ENCODE results near the gene SLC46A1.
A peak's percentile ranks its signal among the peaks of the same experiment; 100 is the strongest.

Gene SLC46A1

DNA sequence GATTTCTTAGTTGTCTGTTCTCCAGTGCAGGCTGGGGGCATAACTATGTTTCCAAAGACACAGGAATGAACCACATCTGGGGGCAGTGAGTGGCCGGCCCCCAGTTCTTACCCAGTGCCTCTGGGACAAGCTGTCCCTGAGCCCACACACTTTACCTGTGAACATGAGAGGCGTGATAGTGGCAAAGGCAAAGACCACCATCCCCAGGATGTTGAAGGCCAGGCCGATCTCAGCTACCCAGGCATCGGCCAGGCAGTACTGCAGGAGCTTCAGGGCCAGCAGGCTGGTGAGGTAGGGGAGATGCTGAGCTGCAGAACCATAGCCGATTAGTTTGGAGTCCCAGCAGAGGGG, 1.6 kb downstream of the SLC46A1 start:
- no peak for DNase-seq (ENCODE audit: low read depth in 1 of 2, low spot score in 1 of 2)

DNA sequence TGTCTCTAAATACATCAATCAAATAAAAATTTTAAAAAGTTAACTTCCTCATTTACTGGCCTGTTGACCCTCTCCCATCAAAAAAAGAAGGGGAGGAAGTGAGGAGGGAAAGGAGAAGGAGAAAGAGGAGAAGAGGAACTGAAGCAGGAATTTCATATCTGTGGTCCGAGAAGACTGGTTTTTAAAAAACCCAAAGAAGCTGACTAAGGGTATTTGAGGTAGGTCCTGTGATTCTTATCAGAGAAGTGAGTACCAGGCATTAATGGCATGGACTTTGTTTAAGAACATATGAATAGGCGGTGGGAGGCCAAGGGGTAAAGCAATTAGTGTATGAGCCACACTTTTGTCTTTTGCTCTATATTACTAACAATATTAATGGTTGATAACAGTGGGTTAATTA, 2.0 kb downstream of the SLC46A1 start:
- DNase-seq (ENCODE audit: low read depth in 1 of 2, low spot score in 1 of 2), result no peak

DNA sequence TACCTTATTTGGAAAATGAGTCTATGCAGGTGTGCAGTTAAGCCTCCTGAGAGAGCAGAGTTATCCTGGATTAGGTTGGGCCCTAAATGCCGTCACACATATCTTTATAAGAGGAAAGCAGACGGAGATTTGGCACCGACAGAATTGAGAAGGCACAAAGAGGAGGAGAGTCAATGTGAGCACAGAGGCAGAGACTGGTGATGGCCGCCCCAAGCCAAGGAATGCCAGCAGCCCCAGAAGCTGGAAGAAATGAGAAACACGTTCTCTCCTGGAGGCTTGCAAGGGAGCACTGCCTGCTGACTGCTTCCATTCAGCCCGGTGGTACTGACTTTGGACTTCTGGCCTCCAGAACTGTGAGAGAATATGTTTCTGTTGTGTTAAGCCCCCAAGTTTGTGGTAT, 3.2 kb downstream of the SLC46A1 start:
- no peak for DNase-seq (ENCODE audit: low read depth in 1 of 2, low spot score in 1 of 2)

DNA sequence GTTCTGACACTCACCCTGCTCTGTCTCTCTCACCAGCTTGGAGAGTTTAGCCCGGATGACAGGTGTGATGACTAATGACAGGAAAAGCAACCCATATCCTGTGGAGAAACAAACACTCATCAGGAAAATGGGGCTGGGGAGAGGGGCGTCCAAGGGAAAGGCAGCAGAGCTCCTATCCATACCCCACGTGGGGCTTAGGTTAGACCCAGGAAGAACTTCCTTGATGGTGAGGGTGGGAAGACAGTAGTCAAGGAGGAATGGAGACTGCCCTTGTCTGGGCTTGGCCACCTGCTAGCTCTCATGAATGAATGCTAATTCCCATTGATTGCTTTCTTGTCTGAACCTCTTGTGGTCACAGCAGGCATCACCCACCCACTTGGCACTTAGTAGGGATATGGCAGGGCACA, 3.8 kb downstream of the SLC46A1 start:
- no peak for DNase-seq (ENCODE audit: low read depth in 1 of 2, low spot score in 1 of 2)

DNA sequence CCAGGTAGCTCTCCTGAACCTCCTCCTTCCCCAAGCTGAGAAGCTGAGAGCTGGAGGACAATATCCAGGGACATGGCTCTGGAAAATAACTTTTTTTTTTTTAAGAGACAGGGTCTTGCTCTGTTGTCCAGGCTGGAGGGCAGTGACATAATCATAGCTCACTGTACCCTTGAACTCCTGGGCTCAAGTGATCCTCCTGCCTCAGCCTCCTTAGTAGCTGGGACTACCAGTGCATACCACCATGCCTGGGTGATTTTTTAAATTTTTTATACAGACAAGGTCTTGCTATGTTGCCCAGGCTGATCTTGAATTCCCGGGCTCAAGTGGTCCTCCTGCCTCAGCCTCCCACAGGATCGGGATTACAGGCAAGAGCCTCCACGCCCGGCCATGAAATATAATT, 6.2 kb downstream of the SLC46A1 start:
- no peak for DNase-seq (ENCODE audit: low read depth in 1 of 2, low spot score in 1 of 2)

DNA sequence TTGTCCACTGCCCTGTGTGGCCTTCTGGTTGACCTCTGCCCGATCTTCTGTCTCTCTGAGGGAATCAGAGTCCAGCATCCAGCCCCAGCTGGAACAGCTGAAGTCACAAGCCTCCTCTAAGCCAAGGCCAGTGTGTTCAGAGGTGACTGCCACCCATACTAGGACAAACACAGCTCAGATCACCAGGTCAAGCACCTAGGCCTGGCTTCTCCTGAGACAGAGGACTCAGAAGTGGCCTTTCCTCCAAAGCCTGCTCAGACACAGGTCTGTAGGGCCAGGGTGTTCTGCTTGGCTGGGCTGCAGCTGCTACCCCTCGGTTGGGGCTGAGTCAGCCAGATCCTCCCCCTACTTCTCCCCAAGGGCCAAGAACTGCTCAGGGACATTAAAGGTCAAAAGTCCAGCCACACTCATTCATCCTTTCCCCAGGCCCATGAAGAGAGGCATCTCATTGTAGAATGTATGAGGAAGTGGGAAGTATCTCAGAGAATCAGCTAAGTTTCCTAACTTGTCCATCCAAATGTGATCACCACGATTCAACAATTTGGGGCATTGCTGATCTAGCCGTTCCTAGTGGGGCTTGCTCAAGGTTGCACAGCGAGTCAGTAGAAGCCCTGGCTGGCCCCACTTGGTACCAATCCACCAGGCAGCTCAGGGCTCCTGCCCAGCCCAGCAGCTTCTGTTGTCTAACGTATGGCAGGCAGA, 7.6 kb downstream of the SLC46A1 start:
- DNase-seq (ENCODE audit: low read depth in 1 of 2, low spot score in 1 of 2), result no peak

DNA sequence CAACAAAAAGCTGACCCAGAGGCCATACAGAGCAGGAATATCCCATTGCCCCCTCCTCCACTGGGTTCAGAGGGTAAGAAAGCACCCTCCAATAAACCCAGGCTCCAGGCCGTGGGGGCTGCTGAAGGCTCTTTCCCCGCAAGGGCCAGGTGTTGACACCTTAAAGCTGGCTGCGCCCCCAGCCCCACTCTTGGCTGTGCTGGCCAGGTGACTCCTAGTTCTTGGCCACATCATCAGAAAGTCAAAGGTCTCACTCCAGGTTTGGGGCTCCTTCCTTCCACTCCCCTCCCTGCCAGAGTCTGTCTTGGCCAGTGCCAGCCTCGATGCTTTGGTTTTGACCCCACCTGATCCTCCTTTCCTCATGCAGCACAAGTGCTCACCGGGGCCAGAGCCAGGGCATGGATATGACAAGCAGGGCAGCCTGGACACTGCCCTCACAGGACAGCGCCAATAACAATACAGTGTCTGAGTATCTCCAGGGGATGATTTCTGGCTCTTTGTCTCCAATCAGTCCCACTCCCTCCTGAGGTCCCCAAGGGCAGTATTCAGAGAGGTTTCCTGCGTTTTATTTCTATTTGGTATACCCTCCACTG, 8.2 kb downstream of the SLC46A1 start:
- no peak for DNase-seq (ENCODE audit: low read depth in 1 of 2, low spot score in 1 of 2)

DNA sequence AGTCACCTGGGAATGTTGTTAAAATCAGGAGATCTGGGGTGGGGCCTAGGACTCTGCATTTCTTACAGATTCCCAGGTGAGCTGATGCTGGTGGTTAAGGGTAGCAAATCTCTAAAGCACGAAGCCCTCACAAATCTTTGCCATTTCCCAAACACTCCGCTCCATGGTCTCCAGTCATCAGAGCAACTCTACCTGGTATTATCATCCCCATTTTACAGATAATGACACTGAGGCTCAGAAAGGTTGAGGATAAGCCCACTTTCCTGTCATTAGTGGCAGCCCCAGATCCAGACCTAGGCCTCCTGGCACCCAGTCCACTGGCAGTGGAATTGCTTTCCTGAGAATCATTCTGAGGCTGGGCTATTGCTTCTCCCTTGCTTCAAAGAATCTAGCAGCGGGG, 8.7 kb downstream of the SLC46A1 start:
- no peak for DNase-seq (ENCODE audit: low read depth in 1 of 2, low spot score in 1 of 2)

DNA sequence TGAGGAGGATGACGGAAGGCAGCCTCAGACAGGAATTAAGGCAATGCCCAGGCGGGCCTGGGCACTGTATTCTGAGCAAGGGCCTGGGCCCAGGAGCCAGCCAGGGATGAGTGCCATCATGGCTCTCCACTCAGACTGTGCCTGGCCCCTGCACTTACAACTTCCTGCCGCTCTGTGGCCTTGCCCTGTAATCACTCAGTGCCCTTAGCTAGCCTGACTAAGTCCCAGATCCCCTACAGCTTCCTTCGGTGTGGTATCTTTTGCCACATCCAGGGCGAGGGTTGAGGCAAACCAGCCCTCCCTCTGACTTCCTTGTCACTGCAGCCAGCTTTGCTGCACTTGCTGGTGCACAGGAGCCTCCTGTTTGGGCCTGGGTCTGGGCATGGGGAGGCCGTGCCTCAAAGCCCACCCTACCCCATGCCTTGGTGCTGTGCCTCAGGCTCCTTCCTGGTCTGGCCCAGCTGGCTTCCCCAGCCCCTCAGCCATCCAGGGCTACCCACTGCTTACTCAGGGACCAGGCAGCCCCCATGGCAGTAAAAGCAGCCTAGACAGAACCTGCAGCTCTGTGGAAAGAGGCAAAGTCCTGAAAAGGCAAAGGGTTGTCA, 9.3 kb downstream of the SLC46A1 start:
- no peak for DNase-seq (ENCODE audit: low read depth in 1 of 2, low spot score in 1 of 2)

DNA sequence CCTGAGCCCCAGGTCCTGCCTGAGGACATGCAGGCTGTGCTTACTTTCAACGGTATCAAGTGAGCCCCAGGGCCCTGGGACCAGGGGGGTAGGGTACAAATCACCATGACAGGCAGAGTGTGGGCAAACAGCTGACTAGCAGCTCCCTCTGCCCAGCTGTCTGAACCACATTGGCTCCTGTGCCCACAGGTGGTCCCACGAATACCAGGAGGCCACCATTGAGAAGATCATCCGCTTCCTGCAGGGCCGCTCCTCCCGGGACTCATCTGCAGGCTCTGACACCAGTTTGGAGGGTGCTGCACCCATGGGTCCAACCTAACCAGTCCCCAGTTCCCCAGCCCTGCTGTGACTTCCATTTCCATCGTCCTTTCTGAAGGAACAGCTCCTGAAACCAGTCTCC, 10.0 kb downstream of the SLC46A1 start:
- no peak for DNase-seq (ENCODE audit: low read depth in 1 of 2, low spot score in 1 of 2)

DNA sequence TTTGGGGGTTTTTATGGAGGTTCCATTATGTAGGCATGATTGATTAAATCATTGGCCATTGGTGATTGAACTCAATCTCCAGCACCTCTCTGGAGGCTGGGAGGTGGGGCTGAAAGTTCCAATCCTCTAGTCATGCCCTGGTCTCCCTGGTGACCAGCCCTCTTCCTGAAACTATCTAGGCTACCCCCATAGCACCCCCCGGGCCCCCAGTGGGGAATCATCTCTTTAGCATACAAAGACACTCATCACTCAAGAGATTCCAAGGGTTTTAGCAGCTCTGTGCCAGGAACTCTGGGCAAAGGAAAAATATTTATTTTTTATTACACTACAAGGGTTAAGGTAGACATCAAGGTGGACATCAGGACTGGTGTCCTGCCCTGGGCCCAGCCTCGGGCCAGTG, 10.6 kb downstream of the SLC46A1 start:
- DNase-seq (ENCODE audit: low read depth in 1 of 2, low spot score in 1 of 2), result no peak

DNA sequence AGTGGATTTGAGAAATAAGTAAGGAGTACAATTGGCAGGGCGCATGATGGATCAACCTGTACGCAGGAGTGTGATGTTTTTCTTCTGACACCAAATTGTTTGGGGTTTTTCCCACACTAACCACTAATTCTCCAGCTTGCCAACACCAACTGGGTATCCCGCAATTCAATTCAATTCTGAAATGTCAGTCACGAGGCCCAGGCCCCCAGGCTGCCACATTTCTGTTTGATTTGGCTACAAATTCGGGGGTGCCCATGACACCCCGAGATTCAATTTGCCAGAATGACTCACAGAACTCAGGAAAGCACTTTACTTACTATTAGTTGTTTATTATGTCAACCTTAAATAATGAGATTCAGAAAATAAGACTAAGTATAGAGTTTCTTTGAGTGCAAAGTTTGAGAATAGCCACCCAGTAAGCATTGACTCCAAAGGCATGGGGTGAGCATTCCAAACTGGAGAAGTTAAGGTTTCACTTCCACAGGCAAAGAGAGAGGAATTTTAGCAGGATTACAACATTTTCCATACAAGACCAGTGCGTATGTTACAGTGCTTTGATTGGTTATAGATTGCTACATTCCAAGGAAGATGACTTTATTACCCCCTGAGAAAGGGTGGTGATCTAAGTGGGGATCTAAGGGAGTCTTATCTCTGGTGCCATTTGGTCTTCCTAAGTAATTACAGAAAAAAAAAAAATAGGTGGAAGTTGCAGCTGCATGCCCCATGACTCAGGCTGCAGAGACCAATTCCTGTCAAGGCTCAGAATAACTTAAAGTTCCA, 11.5 kb downstream of the SLC46A1 start:
- DNase-seq (ENCODE audit: low read depth in 1 of 2, low spot score in 1 of 2), result no peak

DNA sequence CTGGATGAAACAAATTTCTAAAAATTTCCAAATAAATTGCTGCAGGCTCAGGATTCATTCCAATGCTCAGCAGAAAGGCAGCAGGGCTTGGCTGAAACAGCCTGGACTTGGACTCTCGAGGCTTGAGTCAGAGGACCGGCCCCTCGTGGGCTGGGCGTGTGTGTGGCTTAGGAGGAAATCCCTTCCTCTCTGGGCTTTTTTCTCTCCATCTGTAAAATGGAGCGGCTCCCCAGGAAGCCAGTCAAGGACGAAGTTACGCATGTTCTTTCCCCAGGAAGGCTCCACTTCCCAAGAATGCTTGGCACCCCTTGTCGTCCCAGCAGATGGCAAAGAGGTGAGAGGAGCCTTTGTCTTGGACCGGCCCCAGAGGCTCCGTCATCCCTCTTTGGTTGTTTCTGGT, 13.5 kb downstream of the SLC46A1 start:
- DNase-seq (ENCODE audit: low read depth in 1 of 2, low spot score in 1 of 2), result no peak

DNA sequence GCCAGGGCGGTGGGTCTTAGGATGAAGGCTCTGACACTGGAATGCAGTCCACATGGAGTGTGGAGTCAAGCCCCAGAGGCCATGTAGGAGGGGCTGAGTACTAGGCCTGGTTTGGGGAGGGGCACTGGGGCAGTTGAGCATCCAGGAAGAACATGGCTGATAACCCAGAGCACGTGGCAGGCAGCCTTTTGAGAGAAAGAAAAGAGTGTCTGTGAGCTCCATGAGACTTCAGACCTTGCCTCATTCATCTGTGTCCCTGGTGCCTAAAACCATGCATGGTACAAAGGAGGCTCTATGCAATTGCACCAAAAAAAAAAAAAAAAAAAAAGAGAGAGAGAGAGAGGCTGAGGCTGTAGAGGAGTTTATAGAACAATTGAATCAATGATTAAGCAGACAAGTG, 14.6 kb downstream of the SLC46A1 start:
- DNase-seq (ENCODE audit: low read depth in 1 of 2, low spot score in 1 of 2), result no peak

DNA sequence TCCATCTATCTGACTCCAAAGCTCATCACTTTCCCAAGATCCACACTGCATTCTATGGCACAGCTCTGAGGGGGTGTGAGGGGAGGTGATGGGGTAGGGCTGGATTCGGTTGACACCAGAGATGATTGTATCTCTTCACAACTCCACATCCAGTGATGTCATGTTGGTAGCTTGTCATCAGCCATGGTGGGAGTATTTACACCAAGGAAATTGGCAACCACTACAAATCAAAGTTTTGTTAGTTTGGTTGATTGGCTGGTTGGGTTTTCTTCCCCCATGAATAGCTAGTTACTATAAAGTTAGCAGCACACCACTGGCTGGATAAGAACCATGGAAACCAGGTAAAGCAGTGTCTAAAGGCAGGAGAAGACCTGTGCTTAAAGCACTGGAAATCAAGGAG, 15.0 kb downstream of the SLC46A1 start:
- no peak for DNase-seq (ENCODE audit: low read depth in 1 of 2, low spot score in 1 of 2)

DNA sequence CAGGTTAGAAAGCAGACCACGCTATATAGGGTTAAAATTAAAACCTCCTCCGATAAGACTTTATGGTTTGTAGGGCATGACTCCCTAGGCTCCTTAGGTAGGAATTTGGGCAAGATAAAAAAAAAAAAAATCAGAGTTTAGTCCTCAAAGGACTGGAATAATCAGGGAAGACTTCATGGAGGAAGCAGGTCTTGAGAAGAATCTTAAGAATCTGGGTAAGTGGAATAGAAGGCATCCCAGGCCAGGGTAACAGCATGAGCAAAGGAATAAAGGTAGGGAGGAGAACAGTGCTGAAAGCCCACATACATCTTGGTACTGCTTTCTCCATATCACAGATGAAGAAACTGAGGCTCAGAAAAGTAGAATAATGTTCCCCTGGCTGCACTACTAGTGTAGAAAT, 15.4 kb downstream of the SLC46A1 start:
- DNase-seq (ENCODE audit: low read depth in 1 of 2, low spot score in 1 of 2), result no peak

DNA sequence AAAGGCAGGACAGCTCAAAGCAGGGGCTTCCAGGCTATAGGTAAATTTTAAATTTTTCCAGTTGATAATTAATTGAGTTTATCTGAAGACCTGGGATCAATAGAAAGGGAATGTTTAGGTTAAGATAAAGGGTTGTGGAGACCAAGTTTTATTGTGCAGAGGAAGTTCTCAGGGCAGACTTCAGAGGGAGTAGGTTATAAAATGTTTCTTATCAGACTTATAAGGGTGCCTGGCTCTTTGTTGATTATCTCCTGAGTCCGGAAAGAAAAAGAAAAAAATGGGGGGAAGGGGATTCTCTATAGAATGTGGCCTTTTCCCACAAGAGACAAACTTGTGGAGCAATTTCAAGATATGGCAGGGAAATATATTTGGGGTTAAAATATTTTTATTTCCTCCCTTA, 15.9 kb downstream of the SLC46A1 start:
- DNase-seq (ENCODE audit: low read depth in 1 of 2, low spot score in 1 of 2), result no peak

DNA sequence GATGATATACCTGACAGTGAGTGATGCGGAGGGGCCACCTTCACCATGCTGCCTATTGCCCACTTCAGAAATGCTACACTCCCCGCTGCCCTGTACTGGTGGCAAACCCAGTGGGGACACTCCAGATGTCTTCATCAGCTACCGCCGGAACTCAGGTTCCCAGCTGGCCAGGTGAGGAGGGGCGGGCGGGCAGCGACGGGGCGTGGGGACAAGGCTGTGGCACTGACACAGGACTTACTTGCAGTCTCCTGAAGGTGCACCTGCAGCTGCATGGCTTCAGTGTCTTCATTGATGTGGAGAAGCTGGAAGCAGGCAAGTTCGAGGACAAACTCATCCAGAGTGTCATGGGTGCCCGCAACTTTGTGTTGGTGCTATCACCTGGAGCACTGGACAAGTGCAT, 17.9 kb downstream of the SLC46A1 start:
- no peak for DNase-seq (ENCODE audit: low read depth in 1 of 2, low spot score in 1 of 2)

DNA sequence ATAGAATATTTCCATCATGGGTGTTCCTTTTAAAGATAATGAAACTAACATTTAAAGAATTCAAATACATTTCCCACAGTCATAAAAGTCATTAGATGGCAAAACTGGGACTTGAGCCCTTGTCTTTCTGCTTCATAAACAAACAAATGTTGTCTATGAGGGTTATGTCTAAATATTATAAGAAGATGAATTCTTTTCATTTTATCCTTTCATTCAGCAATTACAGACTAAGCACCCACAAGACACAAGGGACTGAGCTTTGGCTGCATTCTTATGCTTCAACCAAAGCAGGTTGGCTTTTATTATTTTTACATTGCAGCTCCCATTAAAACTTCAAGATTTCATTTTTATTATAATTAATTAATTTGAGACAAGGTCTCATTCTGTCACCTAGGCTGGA, 19.6 kb downstream of the SLC46A1 start:
- DNase-seq (ENCODE audit: low read depth in 1 of 2, low spot score in 1 of 2), result no peak

DNA sequence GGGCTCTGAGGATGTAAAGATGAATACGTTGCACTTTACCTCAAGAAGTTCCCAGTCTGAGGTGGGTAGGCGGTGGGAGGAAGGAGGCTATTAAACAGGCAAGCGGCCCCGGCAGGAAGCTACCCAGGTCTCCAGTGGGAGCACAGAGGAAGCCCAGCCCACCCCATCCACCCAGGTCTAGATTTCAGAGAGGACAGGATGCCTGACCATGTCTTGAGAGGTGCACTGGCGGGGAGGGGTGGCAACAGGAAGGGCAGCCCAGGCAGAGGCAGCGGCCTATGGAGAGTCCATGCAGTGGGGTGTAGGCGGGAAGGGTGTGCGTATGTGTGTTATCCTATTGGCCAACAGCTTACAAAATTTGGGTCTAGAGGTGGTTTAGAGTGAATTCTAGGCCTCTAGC, 20.6 kb downstream of the SLC46A1 start:
- DNase-seq (ENCODE audit: low read depth in 1 of 2, low spot score in 1 of 2), result no peak

DNA sequence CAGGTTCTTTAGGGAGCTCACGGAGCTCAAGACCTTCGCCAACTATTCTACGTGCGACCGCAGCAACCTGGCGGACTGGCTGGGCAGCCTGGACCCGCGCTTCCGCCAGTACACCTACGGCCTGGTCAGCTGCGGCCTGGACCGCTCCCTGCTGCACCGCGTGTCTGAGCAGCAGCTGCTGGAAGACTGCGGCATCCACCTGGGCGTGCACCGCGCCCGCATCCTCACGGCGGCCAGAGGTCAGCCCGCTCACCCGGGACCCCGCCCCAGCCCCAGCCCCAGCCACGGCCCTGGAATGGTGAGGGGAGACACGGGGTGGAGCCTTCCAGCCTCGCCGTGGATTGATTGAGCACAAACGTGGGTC, 21.0 kb downstream of the SLC46A1 start:
- DNase-seq (ENCODE audit: low read depth in 1 of 2, low spot score in 1 of 2), result no peak

DNA sequence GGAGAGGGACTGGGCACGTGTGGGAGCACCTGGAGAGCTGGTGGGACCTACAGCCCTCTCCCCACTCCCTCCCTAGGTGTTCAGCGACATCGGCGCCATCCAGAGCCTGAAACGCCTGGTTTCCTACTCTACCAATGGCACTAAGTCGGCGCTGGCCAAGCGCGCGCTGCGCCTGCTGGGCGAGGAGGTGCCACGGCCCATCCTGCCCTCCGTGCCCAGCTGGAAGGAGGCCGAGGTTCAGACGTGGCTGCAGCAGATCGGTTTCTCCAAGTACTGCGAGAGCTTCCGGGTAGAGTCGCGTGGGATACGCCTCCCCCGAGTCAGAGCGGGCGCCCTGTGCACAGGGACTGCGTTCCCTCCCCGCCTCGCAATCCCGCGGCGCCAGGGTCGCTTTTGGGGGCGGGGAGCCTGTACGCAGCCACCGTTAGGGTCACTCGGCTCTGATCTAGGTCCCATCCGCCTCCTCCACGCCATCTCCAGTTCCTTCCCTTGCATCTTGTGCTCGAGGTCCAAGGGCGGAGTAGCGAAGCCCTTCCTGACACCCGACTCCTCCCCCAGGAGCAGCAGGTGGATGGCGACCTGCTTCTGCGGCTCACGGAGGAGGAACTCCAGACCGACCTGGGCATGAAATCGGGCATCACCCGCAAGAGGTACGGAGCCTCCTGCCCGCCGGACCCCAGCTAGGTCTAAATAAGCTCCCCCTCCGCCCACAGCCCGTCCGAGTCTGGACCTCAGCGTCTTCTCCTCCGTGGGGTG, 21.6 kb downstream of the SLC46A1 start:
- DNase-seq (ENCODE audit: low read depth in 1 of 2, low spot score in 1 of 2), result peak in 1 of 2 donors; percentile 44
